Activated CD8-positive, alpha-beta memory T cell treated with anti-CD3 and anti-CD28 coated beads, Interleukin-2, amount 10 ng/mL, durations not matched to agents 7 days and 5 days (primary cell): Measurements from ENCODE around the gene MMP24. TPM values are rescaled to one million over a fixed set of nuclear protein-coding genes. Genes with fewer than 3 reads are reported as not detected.
A peak's percentile ranks its signal among the peaks of the same experiment; 100 is the strongest.

Experiments
- ATAC-seq: fragments of 150-1000 bp; cut with Tn5 transposase; one replicate; pipeline ENCODE4 v1.10.0; 2021; ENCODE audit warnings: moderate library complexity
- CTCF ChIA-PET: fragments of 350-600 bp; sonication (Branson Sonifier 250); formaldehyde crosslinking; loops from one replicate; lab custom pipeline; 2021; ENCODE audit warnings: antibody characterized with exemption; lab: Charles Lee
- DNase-seq: peaks from one replicate; pipeline ENCODE4 v3.0.0-alpha.2; 2020
- H3K27ac Mint-ChIP-seq: one replicate; pipeline ENCODE4 v1.8.0; 2021; ENCODE audit warnings: mild to moderate bottlenecking, mixed read lengths
- H3K27me3 Mint-ChIP-seq: one replicate; pipeline ENCODE4 v1.8.0; 2021; ENCODE audit warnings: mixed read lengths
- H3K36me3 Mint-ChIP-seq: one replicate; pipeline ENCODE4 v1.8.0; 2021; ENCODE audit warnings: mild to moderate bottlenecking, mixed read lengths
- H3K4me1 Mint-ChIP-seq: one replicate; pipeline ENCODE4 v1.8.0; 2021; ENCODE audit warnings: mixed read lengths
- H3K4me3 Mint-ChIP-seq: one replicate; pipeline ENCODE4 v1.8.0; 2021; ENCODE audit warnings: mild to moderate bottlenecking, moderate library complexity, mixed read lengths
- H3K9me3 Mint-ChIP-seq: one replicate; pipeline ENCODE4 v1.8.0; 2022; ENCODE audit warnings: low read depth, mixed read lengths
- total RNA-seq, 2 experiments: library from RNA; stranded (reverse); gene quantifications; one replicate each; pipeline ENCODE4 v1.2.3, GENCODE V29; 2021

MMP24 gene
- total RNA-seq, 2 experiments from 2014 or later = not detected

GRCh38 chr20:35297740-35298139, 71.2 kb downstream of the MMP24 start:
- CTCF ChIA-PET = interaction anchor here (1.0 to 10.0 kb wide), 6 partner anchors 8 to 142 kb away, joined by 3 to 251 read pairs (median 3); partner anchors contain the start of gene GDF5
- Mint-ChIP-seq H3K27me3 (peaks cover 3% of the 10 kb centered on the region), H3K36me3 (no peaks in the 10 kb centered on the region), H3K4me3 (no peak overlapping the region), H3K9me3 (no peaks in the 10 kb centered on the region), H3K27ac (no peak overlapping the region), H3K4me1 (peaks cover 12% of the 10 kb centered on the region)
- ATAC-seq (no peak), DNase-seq (no peak)

GRCh38 chr20:35298264-35298663, 71.8 kb downstream of the MMP24 start:
- H3K9me3 Mint-ChIP-seq = no peaks in the 10 kb centered on the region
- H3K36me3 Mint-ChIP-seq = no peaks in the 10 kb centered on the region
- H3K27ac Mint-ChIP-seq = no peak overlapping the region
- DNase-seq (no peak), ATAC-seq (no peak)
- no peak overlapping the region for H3K4me3 Mint-ChIP-seq
- peaks cover 17% of the 10 kb centered on the region for H3K4me1 Mint-ChIP-seq
- CTCF ChIA-PET = interaction anchor here (1.1 to 10.0 kb wide), 3 partner anchors 28 to 142 kb away, joined by 3 to 251 read pairs (median 3); partner anchors contain the start of gene GDF5
- peaks cover 2% of the 10 kb centered on the region for H3K27me3 Mint-ChIP-seq

GRCh38 chr20:35299780-35300179, 73.3 kb downstream of the MMP24 start:
- no peaks in the 10 kb centered on the region for H3K9me3 Mint-ChIP-seq
- DNase-seq (no peak), ATAC-seq (no peak)
- H3K4me3 Mint-ChIP-seq = no peak overlapping the region
- no peaks in the 10 kb centered on the region for H3K36me3 Mint-ChIP-seq
- no peaks in the 10 kb centered on the region for H3K27me3 Mint-ChIP-seq
- CTCF ChIA-PET = interaction anchor here (1.2 to 10.0 kb wide), 4 partner anchors 21 to 155 kb away, joined by 3 to 251 read pairs (median 3); partner anchors contain the start of gene GDF5
- H3K27ac Mint-ChIP-seq = no peak overlapping the region
- peaks cover 32% of the 10 kb centered on the region for H3K4me1 Mint-ChIP-seq

- CTCF ChIA-PET = interaction anchor here (0.9 to 10.0 kb wide), 7 partner anchors 11 to 156 kb away, joined by 3 to 251 read pairs (median 3); partner anchors contain the start of genes EIF6 and GDF5
- H3K4me3 Mint-ChIP-seq = no peak overlapping the region
- DNase-seq = no peak
- no peaks in the 10 kb centered on the region for H3K27me3 Mint-ChIP-seq
- no peaks in the 10 kb centered on the region for H3K36me3 Mint-ChIP-seq
- H3K9me3 Mint-ChIP-seq = no peaks in the 10 kb centered on the region
- no peak for ATAC-seq
- H3K4me1 Mint-ChIP-seq = peaks cover 39% of the 10 kb centered on the region
- H3K27ac Mint-ChIP-seq = no peak overlapping the region
Observed at GRCh38 chr20:35300469-35301262, 74.2 kb downstream of the MMP24 start.

DNA sequence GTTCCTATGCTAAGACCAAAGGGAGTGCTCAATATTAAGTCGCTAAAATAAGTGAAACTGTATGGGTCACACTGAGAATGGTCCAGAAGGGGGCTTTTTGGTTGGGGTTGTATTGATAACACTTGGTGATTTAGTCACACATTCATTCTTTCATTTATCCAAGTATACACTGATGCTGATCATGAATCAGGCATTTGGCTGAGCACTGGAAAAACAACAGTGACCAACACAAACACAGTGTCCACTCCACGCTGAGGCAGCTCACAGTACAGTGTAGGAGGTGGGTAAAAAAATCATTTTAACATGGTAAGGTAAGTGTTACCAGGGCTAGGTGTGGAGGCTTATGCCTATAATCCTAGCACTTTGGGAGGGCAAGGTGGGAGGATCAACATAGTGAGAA, 74.9 kb downstream of the MMP24 start:
- H3K4me1 Mint-ChIP-seq = peaks cover 46% of the 10 kb centered on the region
- CTCF ChIA-PET = interaction anchor here (0.9 to 10.0 kb wide), 7 partner anchors 12 to 156 kb away, joined by 3 to 251 read pairs (median 4); partner anchors contain the start of genes EIF6 and GDF5
- DNase-seq = no peak
- H3K9me3 Mint-ChIP-seq = no peaks in the 10 kb centered on the region
- no peak for ATAC-seq
- no peaks in the 10 kb centered on the region for H3K27me3 Mint-ChIP-seq
- no peak overlapping the region for H3K4me3 Mint-ChIP-seq
- peaks cover 1% of the 10 kb centered on the region for H3K36me3 Mint-ChIP-seq
- H3K27ac Mint-ChIP-seq = no peak overlapping the region

DNA sequence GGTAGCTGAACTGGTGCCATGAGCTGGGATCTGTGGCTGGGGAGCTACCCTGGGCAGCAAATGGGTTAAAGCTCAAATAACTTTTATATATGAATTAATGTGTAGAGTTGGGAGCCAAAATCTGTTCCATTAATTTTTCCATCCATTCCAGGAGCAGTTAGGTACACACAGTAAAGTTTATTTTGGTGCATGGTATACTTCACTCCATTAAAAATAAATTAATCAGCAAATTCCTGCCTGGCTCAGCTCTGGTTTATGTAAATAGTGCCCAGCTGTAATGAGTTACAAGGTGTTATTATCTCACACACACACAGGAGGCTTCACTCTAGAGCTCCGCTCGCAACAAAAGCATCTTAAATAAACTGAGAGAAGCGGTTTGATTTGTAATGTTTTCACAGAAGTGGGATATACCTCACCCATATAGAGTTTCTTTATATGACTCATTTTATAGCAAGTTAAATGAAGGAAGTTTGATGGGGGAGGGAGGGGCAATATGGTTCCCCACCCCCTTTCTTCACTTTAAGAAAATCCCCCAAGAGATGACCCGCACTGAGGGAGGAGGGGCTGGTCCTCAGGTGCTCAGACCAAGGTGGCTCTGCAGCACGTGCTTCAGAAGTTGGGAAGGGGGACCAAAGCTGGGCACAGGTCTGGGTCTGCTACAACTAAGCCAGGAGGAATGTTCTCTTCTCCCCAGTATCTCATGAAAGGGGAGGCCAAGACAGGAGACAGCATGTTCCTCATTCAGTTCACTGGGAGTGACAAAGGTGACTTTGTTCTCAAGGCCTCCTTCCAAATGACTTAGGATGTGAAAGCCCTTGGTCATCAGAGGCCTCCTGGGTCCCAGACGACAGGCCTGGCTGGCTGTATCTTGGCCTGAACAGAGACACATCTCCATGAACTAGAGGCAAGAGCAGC, 76.2 kb downstream of the MMP24 start:
- Mint-ChIP-seq H3K4me1 (peaks cover 57% of the 10 kb centered on the region), H3K36me3 (peaks cover 1% of the 10 kb centered on the region)
- ATAC-seq = no peak

DNA sequence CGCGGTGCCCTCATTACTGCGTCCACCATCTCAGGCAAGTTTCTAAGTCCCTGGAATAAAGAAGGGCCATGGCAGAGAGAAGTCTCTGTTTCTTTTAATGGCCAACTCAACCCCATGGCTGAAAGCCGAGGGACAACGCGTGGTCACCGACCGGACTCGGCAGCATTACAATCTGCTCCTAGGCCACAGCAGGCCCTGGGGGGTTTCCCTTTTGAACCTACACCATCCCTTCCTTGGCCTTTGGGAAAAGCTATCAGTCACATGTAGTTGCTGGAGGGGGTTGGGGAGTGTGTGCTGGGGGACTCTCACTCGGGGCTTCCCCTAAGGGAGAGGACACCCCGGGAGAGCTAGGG, 76.9 kb downstream of the MMP24 start:
- Mint-ChIP-seq H3K4me1 (peaks cover 62% of the 10 kb centered on the region), H3K4me3 (no peak overlapping the region), H3K27ac (no peak overlapping the region), H3K27me3 (no peaks in the 10 kb centered on the region), H3K9me3 (no peaks in the 10 kb centered on the region), H3K36me3 (peaks cover 1% of the 10 kb centered on the region)
- CTCF ChIA-PET = interaction anchor here (0.7 to 10.0 kb wide), 27 partner anchors 9 to 400 kb away, joined by 3 to 251 read pairs (median 5); partner anchors contain the start of genes CEP250, EDEM2, EIF6 and FAM83C
- DNase-seq (no peak), ATAC-seq (no peak)

More for the DNA sequence above, 76.2 kb downstream of the MMP24 start:
- no peak overlapping the region for H3K27ac Mint-ChIP-seq
- no peak overlapping the region for H3K4me3 Mint-ChIP-seq
- DNase-seq = no peak
- no peaks in the 10 kb centered on the region for H3K9me3 Mint-ChIP-seq
- CTCF ChIA-PET = interaction anchor here (1.0 to 10.0 kb wide), 18 partner anchors 8 to 303 kb away, joined by 3 to 251 read pairs (median 8); partner anchors contain the start of genes CEP250, EDEM2, EIF6 and FAM83C
- no peaks in the 10 kb centered on the region for H3K27me3 Mint-ChIP-seq

- ATAC-seq (peak; percentile 66), DNase-seq (peak; percentile 93)
- Mint-ChIP-seq H3K27ac (peak overlapping the region; percentile 93), H3K9me3 (no peaks in the 10 kb centered on the region), H3K27me3 (no peaks in the 10 kb centered on the region), H3K36me3 (peaks cover 1% of the 10 kb centered on the region), H3K4me1 (peaks cover 64% of the 10 kb centered on the region), H3K4me3 (no peak overlapping the region)
- CTCF ChIA-PET = interaction anchor here (0.6 to 10.0 kb wide), 35 partner anchors 9 to 400 kb away, joined by 3 to 251 read pairs (median 4); partner anchors contain the start of genes CEP250, EDEM2, EIF6 and FAM83C
Observed at GRCh38 chr20:35303735-35304491, 77.4 kb downstream of the MMP24 start.

- DNase-seq = no peak
- Mint-ChIP-seq H3K4me3 (no peak overlapping the region), H3K27ac (peak overlapping the region; percentile 93), H3K36me3 (peaks cover 2% of the 10 kb centered on the region), H3K9me3 (no peaks in the 10 kb centered on the region), H3K4me1 (peaks cover 69% of the 10 kb centered on the region), H3K27me3 (no peaks in the 10 kb centered on the region)
- ATAC-seq = no peak
- CTCF ChIA-PET = interaction anchor here (0.7 to 10.0 kb wide), 24 partner anchors 8 to 247 kb away, joined by 3 to 251 read pairs (median 5); partner anchors contain the start of genes CEP250, EDEM2, EIF6 and GDF5
Observed at GRCh38 chr20:35304956-35305355, 78.5 kb downstream of the MMP24 start.

- CTCF ChIA-PET = interaction anchor here (0.7 to 10.0 kb wide), 25 partner anchors 7 to 297 kb away, joined by 3 to 251 read pairs (median 6); partner anchors contain the start of genes CEP250, EIF6, GDF5 and MMP24OS
- H3K4me1 Mint-ChIP-seq = peaks cover 73% of the 10 kb centered on the region
- peak overlapping the region; percentile 9 for H3K4me3 Mint-ChIP-seq
- peaks cover 5% of the 10 kb centered on the region for H3K36me3 Mint-ChIP-seq
- no peaks in the 10 kb centered on the region for H3K27me3 Mint-ChIP-seq
- H3K27ac Mint-ChIP-seq = peak overlapping the region; percentile 93
- peak; percentile 97 for ATAC-seq
- DNase-seq = peak; percentile 94
- no peaks in the 10 kb centered on the region for H3K9me3 Mint-ChIP-seq
Observed at GRCh38 chr20:35305682-35306556, 79.4 kb downstream of the MMP24 start.

GRCh38 chr20:35306931-35307517, 80.5 kb downstream of the MMP24 start:
- peaks cover 78% of the 10 kb centered on the region for H3K4me1 Mint-ChIP-seq
- DNase-seq = peak; percentile 54
- no peak overlapping the region for H3K4me3 Mint-ChIP-seq

More at GRCh38 chr20:35306931-35307517, 80.5 kb downstream of the MMP24 start:
- ATAC-seq = no peak
- Mint-ChIP-seq H3K27ac (peak overlapping the region; percentile 93), H3K36me3 (peaks cover 7% of the 10 kb centered on the region), H3K9me3 (no peaks in the 10 kb centered on the region), H3K27me3 (no peaks in the 10 kb centered on the region)
- CTCF ChIA-PET = interaction anchor here (0.9 to 4.9 kb wide), 19 partner anchors 11 to 296 kb away, joined by 3 to 76 read pairs (median 6); partner anchors contain the start of genes EDEM2 and EIF6
